Activated CD4-positive, alpha-beta T cell treated with anti-CD3 and anti-CD28 coated beads, Interleukin-2, amount 10 ng/mL, durations not matched to agents 24 days and 14 days (primary cell): ENCODE results near the gene HIPK2. TPM values are rescaled to one million over a fixed set of nuclear protein-coding genes. Genes with fewer than 3 reads are reported as not detected.

Experiments used
- DNase-seq: peaks from one replicate; pipeline ENCODE4 v3.0.0; 2022
- H3K27ac Mint-ChIP-seq: one replicate; pipeline ENCODE4 v1.8.0; 2022; ENCODE audit warnings: mild to moderate bottlenecking, mixed read lengths
- H3K27me3 Mint-ChIP-seq: one replicate; pipeline ENCODE4 v1.8.0; 2022; ENCODE audit warnings: mixed read lengths
- H3K36me3 Mint-ChIP-seq: one replicate; pipeline ENCODE4 v1.8.0; 2022; ENCODE audit warnings: low read depth, mild to moderate bottlenecking, mixed read lengths
- H3K4me1 Mint-ChIP-seq: one replicate; pipeline ENCODE4 v1.8.0; 2021; ENCODE audit warnings: mixed read lengths
- H3K4me3 Mint-ChIP-seq: one replicate; pipeline ENCODE4 v1.8.0; 2022; ENCODE audit warnings: mild to moderate bottlenecking, moderate library complexity, mixed read lengths
- H3K9me3 Mint-ChIP-seq: one replicate; pipeline ENCODE4 v1.8.0; 2021; ENCODE audit warnings: mixed read lengths
- intact Hi-C: fragments of 100-400 bp; cut with micrococcal nuclease; formaldehyde crosslinking; loops from one replicate; pipeline ENCODE4 v1.15.1; 2023
- total RNA-seq: library from RNA; stranded (reverse); gene quantifications from 2 replicates; pipeline ENCODE4 v1.2.3, GENCODE V29; 2022

Gene HIPK2
- total RNA-seq, 1 donor from 2014 or later: 26.1 TPM

GRCh38 chr7:139703487-139704307, 74.1 kb downstream of the HIPK2 start:
- Mint-ChIP-seq H3K27me3 (no peaks in the 10 kb centered on the region), H3K36me3 (peaks cover 2% of the 10 kb centered on the region), H3K27ac (no peak overlapping the region), H3K4me3 (no peak overlapping the region), H3K4me1 (peaks cover 27% of the 10 kb centered on the region), H3K9me3 (no peaks in the 10 kb centered on the region)
- no peak for DNase-seq
- intact Hi-C loops: no loop called here

GRCh38 chr7:139702811-139703486, 74.8 kb downstream of the HIPK2 start:
- intact Hi-C loops: no loop called here
- Mint-ChIP-seq H3K27ac (no peak overlapping the region), H3K9me3 (no peaks in the 10 kb centered on the region), H3K27me3 (no peaks in the 10 kb centered on the region), H3K36me3 (peaks cover 4% of the 10 kb centered on the region), H3K4me3 (no peak overlapping the region), H3K4me1 (peaks cover 27% of the 10 kb centered on the region)
- DNase-seq: no peak

GRCh38 chr7:139702313-139702731, 75.5 kb downstream of the HIPK2 start:
- Mint-ChIP-seq H3K27ac (no peak overlapping the region), H3K36me3 (peaks cover 4% of the 10 kb centered on the region), H3K4me1 (peaks cover 27% of the 10 kb centered on the region), H3K27me3 (no peaks in the 10 kb centered on the region), H3K4me3 (no peak overlapping the region), H3K9me3 (no peaks in the 10 kb centered on the region)
- intact Hi-C loops: no loop called here
- DNase-seq: no peak

- no peak overlapping the region for H3K4me3 Mint-ChIP-seq
- H3K27me3 Mint-ChIP-seq: no peaks in the 10 kb centered on the region
- intact Hi-C loops: no loop called here
- no peak overlapping the region for H3K27ac Mint-ChIP-seq
- H3K36me3 Mint-ChIP-seq: peaks cover 4% of the 10 kb centered on the region
- no peak for DNase-seq
- H3K4me1 Mint-ChIP-seq: peaks cover 31% of the 10 kb centered on the region
- H3K9me3 Mint-ChIP-seq: no peaks in the 10 kb centered on the region
These were observed 75.9 kb downstream of the HIPK2 start for GRCh38 chr7:139701908-139702307.

GRCh38 chr7:139700505-139701235, 77.1 kb downstream of the HIPK2 start:
- peaks cover 38% of the 10 kb centered on the region for H3K4me1 Mint-ChIP-seq
- DNase-seq: no peak
- H3K36me3 Mint-ChIP-seq: peaks cover 4% of the 10 kb centered on the region
- no peaks in the 10 kb centered on the region for H3K9me3 Mint-ChIP-seq
- peak overlapping the region; percentile 11 for H3K4me3 Mint-ChIP-seq
- H3K27me3 Mint-ChIP-seq: no peaks in the 10 kb centered on the region
- H3K27ac Mint-ChIP-seq: peak overlapping the region; percentile 85
- intact Hi-C loops: loop anchor here (1.0 kb wide), 1 partner anchor 18 kb away; no protein-coding TSS in a partner anchor

DNA sequence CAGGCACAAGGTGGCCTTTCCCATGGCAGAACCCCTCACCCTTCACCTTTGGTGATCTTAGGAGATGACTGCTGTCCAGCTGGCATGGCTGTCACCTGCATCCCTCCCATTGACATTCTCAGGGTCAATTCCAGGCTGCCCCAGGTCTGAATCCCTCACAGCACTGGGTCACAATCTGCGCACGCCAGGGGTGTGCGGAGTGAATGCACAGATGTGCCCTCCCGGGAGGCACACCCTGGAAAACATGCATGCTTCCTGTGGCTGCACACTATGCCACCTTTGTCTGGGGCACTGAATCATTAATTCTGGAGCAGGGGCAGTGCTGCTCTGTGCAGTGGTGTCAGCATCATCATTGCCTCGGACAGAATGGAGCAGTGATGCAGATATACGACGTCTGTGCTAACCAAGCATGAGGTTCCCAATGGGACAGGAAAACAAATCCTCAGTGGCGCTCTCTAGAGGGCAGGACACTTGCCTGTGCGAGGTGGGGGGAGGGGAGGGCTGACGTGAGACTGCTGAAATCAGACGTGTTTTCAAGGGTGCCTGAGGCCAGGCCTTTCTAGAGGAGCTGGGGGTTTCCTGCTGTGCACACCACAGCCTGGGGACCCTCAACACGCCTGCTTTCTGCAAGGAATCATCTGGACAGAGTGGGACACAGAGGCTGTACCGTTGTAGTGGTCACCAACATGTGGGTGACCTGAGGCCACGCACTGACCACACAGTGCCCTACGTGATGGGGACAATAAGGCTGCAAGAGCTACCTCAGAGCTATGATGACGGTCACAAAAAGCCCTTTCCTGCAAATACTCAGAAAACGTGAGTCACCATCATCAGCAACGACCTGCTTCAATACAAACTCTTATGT, 77.9 kb downstream of the HIPK2 start:
- DNase-seq: peak; percentile 68
- Mint-ChIP-seq H3K4me3 (no peak overlapping the region), H3K9me3 (no peaks in the 10 kb centered on the region), H3K36me3 (peaks cover 4% of the 10 kb centered on the region), H3K4me1 (peaks cover 36% of the 10 kb centered on the region), H3K27me3 (no peaks in the 10 kb centered on the region), H3K27ac (peak overlapping the region; percentile 85)
- intact Hi-C loops: loop anchor here (1.0 kb wide), 1 partner anchor 18 kb away; no protein-coding TSS in a partner anchor

- peaks cover 32% of the 10 kb centered on the region for H3K4me1 Mint-ChIP-seq
- H3K27me3 Mint-ChIP-seq: no peaks in the 10 kb centered on the region
- DNase-seq: no peak
- peaks cover 7% of the 10 kb centered on the region for H3K36me3 Mint-ChIP-seq
- H3K27ac Mint-ChIP-seq: no peak overlapping the region
- no peaks in the 10 kb centered on the region for H3K9me3 Mint-ChIP-seq
- H3K4me3 Mint-ChIP-seq: no peak overlapping the region
- intact Hi-C loops: no loop called here
These were observed 79.0 kb downstream of the HIPK2 start for GRCh38 chr7:139698844-139699243.

- intact Hi-C loops: no loop called here
- peaks cover 7% of the 10 kb centered on the region for H3K36me3 Mint-ChIP-seq
- H3K27me3 Mint-ChIP-seq: no peaks in the 10 kb centered on the region
- no peak overlapping the region for H3K4me3 Mint-ChIP-seq
- no peak overlapping the region for H3K27ac Mint-ChIP-seq
- DNase-seq: no peak
- H3K9me3 Mint-ChIP-seq: no peaks in the 10 kb centered on the region
- H3K4me1 Mint-ChIP-seq: peaks cover 32% of the 10 kb centered on the region
These were observed 79.5 kb downstream of the HIPK2 start for GRCh38 chr7:139698278-139698677.

- intact Hi-C loops: no loop called here
- peaks cover 30% of the 10 kb centered on the region for H3K4me1 Mint-ChIP-seq
- no peak overlapping the region for H3K4me3 Mint-ChIP-seq
- H3K27ac Mint-ChIP-seq: no peak overlapping the region
- peaks cover 7% of the 10 kb centered on the region for H3K36me3 Mint-ChIP-seq
- DNase-seq: no peak
- H3K9me3 Mint-ChIP-seq: no peaks in the 10 kb centered on the region
- no peaks in the 10 kb centered on the region for H3K27me3 Mint-ChIP-seq
These were observed 80.7 kb downstream of the HIPK2 start for GRCh38 chr7:139697056-139697455.

DNA sequence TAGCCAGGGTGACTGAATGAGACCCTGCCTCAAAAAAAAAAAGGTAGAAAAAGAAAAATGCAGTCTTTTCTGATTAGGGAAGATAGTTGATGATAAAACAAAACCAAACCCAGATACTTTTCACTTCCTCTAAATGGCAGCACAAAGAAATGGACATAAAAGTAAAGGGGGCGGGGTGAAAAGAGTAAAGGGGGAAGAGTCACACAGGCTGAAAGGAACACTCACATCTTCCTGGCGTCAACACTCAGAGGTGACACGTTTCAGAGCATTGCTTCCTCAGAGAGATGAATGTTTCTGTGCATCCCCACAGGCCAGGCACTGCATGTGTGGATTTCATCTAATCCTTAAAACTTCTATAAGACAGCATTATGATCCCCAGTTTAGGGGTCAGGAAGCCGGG, 81.2 kb downstream of the HIPK2 start:
- intact Hi-C loops: no loop called here
- Mint-ChIP-seq H3K36me3 (peaks cover 7% of the 10 kb centered on the region), H3K27ac (peak overlapping the region; percentile 5), H3K4me1 (peaks cover 27% of the 10 kb centered on the region), H3K4me3 (no peak overlapping the region), H3K9me3 (no peaks in the 10 kb centered on the region), H3K27me3 (no peaks in the 10 kb centered on the region)
- no peak for DNase-seq

GRCh38 chr7:139695588-139695987, 82.2 kb downstream of the HIPK2 start:
- intact Hi-C loops: no loop called here
- DNase-seq: no peak
- Mint-ChIP-seq H3K9me3 (no peaks in the 10 kb centered on the region), H3K36me3 (peaks cover 11% of the 10 kb centered on the region), H3K4me3 (no peak overlapping the region), H3K27ac (no peak overlapping the region), H3K27me3 (no peaks in the 10 kb centered on the region), H3K4me1 (peaks cover 18% of the 10 kb centered on the region)

DNA sequence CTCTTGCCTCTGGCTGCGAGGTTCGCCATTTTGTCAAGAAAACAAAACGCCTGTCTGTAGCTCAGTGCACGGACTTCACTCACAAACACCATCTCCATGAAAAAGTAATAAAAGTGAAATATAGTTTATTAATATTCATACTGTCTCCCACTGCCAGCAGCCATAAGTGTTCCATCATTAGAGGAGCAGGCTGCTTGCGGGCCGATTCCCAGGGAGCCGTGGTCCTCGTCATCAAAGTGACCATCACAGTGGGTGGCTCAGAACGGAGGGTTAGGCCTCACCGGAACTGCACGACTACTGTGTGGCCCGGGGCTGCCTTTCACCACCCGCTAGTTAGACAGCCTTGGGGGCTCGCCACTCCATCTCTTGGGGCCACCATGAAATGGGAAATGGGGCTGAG, 82.7 kb downstream of the HIPK2 start:
- Mint-ChIP-seq H3K9me3 (no peaks in the 10 kb centered on the region), H3K27ac (no peak overlapping the region), H3K4me1 (peaks cover 13% of the 10 kb centered on the region), H3K4me3 (no peak overlapping the region), H3K27me3 (no peaks in the 10 kb centered on the region), H3K36me3 (peaks cover 14% of the 10 kb centered on the region)
- DNase-seq: no peak
- intact Hi-C loops: no loop called here

DNA sequence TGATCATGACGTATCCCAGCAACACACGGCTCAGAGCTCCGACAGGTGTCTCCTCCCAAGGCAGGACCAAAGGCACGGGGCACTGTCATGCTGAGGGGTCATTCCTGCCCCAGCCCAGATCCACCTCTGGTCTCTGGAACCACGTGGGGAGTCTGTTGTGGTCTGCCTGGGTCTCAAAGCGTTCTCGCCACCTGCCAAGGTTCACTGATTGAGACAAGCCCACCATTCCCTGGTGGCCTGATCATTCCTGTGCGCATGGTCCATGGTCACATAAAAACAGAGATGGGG, 83.5 kb downstream of the HIPK2 start:
- no peaks in the 10 kb centered on the region for H3K27me3 Mint-ChIP-seq
- H3K4me3 Mint-ChIP-seq: no peak overlapping the region
- no peak for DNase-seq
- H3K27ac Mint-ChIP-seq: no peak overlapping the region
- no peaks in the 10 kb centered on the region for H3K9me3 Mint-ChIP-seq
- intact Hi-C loops: no loop called here
- peaks cover 18% of the 10 kb centered on the region for H3K36me3 Mint-ChIP-seq
- peaks cover 11% of the 10 kb centered on the region for H3K4me1 Mint-ChIP-seq
